A549 treated with AZD9567 at 1 μM for 4 hours (cell line): ENCODE data around the gene TPTE2. TPM values are rescaled to one million over a fixed set of nuclear protein-coding genes. Genes with fewer than 3 reads are reported as not detected.

Source experiments
- total RNA-seq: library from RNA; stranded (reverse); fragments of 200-300 nt; extraction: Qiagen RNA extraction; gene quantifications from 5 replicates; pipeline ENCODE4 v1.2.3, GENCODE V29; 2022; ENCODE audit not compliant: insufficient read depth

The TPTE2 gene
- not detected in 5 replicates for total RNA-seq

GRCh38 chr13:19561127-19561582, at the start of gene TPTE2:
Gene TPTE2 (minus strand): TSS chr13:19561532. CDS start chr13:19503234, 58,298 bp downstream.

Other genes with a start within 250 kb of the TPTE2 start
- gene MPHOSPH8, start 72.1 kb upstream of the TPTE2 start, total RNA-seq, result 12.1 to 14.0 TPM (median 12.4 TPM) in 5 replicates
- gene PSPC1, start 221.4 kb upstream of the TPTE2 start, total RNA-seq, result 41.9 to 46.8 TPM (median 44.7 TPM) in 5 replicates